Neutrophil (primary cell): ENCODE data around the gene PDE4D.

Experiments
- H3K27ac ChIP-seq: fragments of 200-600 bp; sonication (generic); 2 replicates; pipeline ENCODE4 v1.5.1; 2016; ENCODE audit warnings: mild to moderate bottlenecking, moderate library complexity
- H3K27me3 ChIP-seq: fragments of 200-600 bp; sonication (generic); 2 replicates; pipeline ENCODE4 v1.6.0; 2016; ENCODE audit warnings: mild to moderate bottlenecking
- H3K36me3 ChIP-seq: fragments of 200-600 bp; sonication (generic); 2 replicates; pipeline ENCODE4 v1.5.1; 2017
- H3K4me1 ChIP-seq, 2 experiments: fragments of 200-600 bp in 1 of 2; sonication (generic) in 1 of 2; 1 replicate in 1 of 2; 2 replicates in 1 of 2; pipeline versions ENCODE4 v1.5.1 to v1.6.1; 2013 to 2016; ENCODE audit warnings: low read depth in 1 of 2, low read length in 1 of 2, mild to moderate bottlenecking in 1 of 2, moderate library complexity in 1 of 2; ENCODE audit not compliant: control insufficient read depth in 1 of 2, insufficient read depth in 1 of 2
- H3K4me3 ChIP-seq, 2 experiments: fragments of 200-600 bp in 1 of 2; sonication (generic) in 1 of 2; 1 replicate in 1 of 2; 2 replicates in 1 of 2; pipeline ENCODE4 v1.5.1; 2013 to 2016; ENCODE audit warnings: low read depth in 1 of 2, low read length in 1 of 2, mild to moderate bottlenecking in 1 of 2, moderate library complexity in 1 of 2
- H3K9me3 ChIP-seq: fragments of 200-600 bp; sonication (generic); 2 replicates; pipeline ENCODE4 v1.5.1; 2016
- CTCF ChIP-seq: fragments of 200-600 bp; sonication (generic); IDR thresholded peaks from 2 replicates; pipeline ENCODE4 v1.5.1; 2016; ENCODE audit warnings: antibody characterized with exemption

The PDE4D gene

GRCh38 chr5:58968350-58968749, 925.2 kb downstream of the PDE4D start:
- H3K27ac ChIP-seq = no peak overlapping the region
- TF ChIP-seq CTCF = no peak
- no peaks in the 10 kb centered on the region for H3K27me3 ChIP-seq
- H3K4me1 ChIP-seq = no peaks in the 10 kb centered on the region
- no peak overlapping the region for H3K4me3 ChIP-seq
- no peaks in the 10 kb centered on the region for H3K9me3 ChIP-seq
- H3K36me3 ChIP-seq = peaks cover 6% of the 10 kb centered on the region

GRCh38 chr5:58967597-58968281, 925.8 kb downstream of the PDE4D start:
- H3K4me1 ChIP-seq = no peaks in the 10 kb centered on the region
- H3K36me3 ChIP-seq = peaks cover under 1% of the 10 kb centered on the region
- H3K27me3 ChIP-seq = no peaks in the 10 kb centered on the region
- no peaks in the 10 kb centered on the region for H3K9me3 ChIP-seq
- TF ChIP-seq CTCF = no peak
- H3K4me3 ChIP-seq = no peak overlapping the region
- H3K27ac ChIP-seq = no peak overlapping the region

- no peaks in the 10 kb centered on the region for H3K4me1 ChIP-seq
- H3K9me3 ChIP-seq = no peaks in the 10 kb centered on the region
- no peak overlapping the region for H3K27ac ChIP-seq
- TF ChIP-seq CTCF = no peak
- no peaks in the 10 kb centered on the region for H3K27me3 ChIP-seq
- no peak overlapping the region for H3K4me3 ChIP-seq
- H3K36me3 ChIP-seq = no peaks in the 10 kb centered on the region
These were observed 927.7 kb downstream of the PDE4D start for GRCh38 chr5:58965677-58966414.

- no peak overlapping the region for H3K4me3 ChIP-seq
- no peaks in the 10 kb centered on the region for H3K4me1 ChIP-seq
- H3K27ac ChIP-seq = no peak overlapping the region
These were observed 929.7 kb downstream of the PDE4D start for GRCh38 chr5:58963821-58964220.

GRCh38 chr5:58963361-58963760, 930.2 kb downstream of the PDE4D start:
- Histone ChIP-seq H3K9me3 (no peaks in the 10 kb centered on the region), H3K27ac (no peak overlapping the region), H3K4me3 (no peak overlapping the region), H3K27me3 (no peaks in the 10 kb centered on the region), H3K4me1 (no peaks in the 10 kb centered on the region), H3K36me3 (no peaks in the 10 kb centered on the region)
- no peak for TF ChIP-seq CTCF

More at GRCh38 chr5:58963821-58964220, 929.7 kb downstream of the PDE4D start:
- Histone ChIP-seq H3K9me3 (no peaks in the 10 kb centered on the region), H3K36me3 (no peaks in the 10 kb centered on the region), H3K27me3 (no peaks in the 10 kb centered on the region)
- TF ChIP-seq CTCF = no peak
